ENCODE data around the gene NEIL1.
"Not testable (repeated sequence)": the region's sequence is repeated elsewhere in the genome, so short reads cannot be mapped to it uniquely, and the experiment has no call there.

NEIL1 gene, protein sequence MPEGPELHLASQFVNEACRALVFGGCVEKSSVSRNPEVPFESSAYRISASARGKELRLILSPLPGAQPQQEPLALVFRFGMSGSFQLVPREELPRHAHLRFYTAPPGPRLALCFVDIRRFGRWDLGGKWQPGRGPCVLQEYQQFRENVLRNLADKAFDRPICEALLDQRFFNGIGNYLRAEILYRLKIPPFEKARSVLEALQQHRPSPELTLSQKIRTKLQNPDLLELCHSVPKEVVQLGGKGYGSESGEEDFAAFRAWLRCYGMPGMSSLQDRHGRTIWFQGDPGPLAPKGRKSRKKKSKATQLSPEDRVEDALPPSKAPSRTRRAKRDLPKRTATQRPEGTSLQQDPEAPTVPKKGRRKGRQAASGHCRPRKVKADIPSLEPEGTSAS

DNA sequence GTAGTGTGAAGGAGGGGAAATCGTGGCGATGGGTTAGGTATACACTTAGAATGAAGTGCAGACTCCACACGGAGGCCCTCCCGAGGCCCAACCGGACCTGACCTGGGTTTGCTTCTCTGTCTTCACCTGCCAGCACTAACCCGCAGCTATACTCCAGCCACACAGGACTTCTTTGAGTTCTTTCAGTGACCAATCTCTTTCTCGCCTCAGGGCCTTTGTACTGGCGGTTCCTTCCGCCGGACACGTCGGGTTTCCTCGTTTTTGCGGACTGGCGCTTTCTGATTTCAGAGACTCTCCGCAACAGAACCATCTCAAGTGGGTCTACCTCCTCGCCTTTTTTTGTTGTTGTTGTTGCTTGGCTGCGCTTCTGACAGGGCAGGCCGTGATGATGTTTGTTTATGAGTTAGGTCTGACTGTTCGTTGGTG is at the start of gene NEIL1:
NEIL1 (plus strand) TSS at position 244 of the 426 bp plus-strand sequence. CDS start 1,867 bp downstream, outside the sequence.
- DNase-seq = no peak

DNA sequence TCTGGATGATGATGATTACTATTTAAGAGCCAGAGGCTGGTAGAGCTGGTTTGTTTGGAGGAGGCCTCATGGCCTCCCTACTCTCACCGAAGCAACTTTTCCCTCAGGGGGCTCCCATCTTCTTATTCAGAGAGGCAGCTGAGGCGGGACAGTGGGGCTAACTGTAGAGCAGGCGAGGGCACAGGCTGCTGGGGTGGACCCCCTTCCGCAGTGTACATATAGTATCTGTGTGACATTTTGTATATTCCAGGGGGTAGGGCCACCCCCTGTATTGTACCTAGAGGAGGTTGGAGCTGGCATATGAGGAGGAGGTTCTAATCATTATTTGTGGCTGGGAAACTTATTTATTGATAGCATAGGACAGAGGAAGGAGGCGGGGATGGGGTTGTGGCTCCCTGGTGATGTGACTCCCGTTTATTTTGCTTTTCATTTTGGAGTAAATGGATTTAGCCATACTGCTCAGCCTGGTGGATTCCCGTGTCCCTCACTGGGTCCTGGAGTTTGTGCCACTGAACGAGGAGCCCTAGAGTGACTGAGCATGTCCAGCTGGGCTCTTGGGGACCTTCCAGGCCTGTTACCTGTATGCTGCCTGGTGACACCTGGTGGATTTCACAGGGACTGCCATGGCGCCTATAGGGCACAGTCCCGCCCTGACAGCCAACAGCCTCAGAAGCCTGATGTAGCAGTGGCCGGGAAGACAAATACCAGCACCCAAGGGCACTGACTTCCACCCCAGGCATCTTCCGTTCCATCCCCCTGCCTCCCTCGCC is 48.1 kb upstream of the NEIL1 start:
- DNase-seq = not testable (repeated sequence)

DNA sequence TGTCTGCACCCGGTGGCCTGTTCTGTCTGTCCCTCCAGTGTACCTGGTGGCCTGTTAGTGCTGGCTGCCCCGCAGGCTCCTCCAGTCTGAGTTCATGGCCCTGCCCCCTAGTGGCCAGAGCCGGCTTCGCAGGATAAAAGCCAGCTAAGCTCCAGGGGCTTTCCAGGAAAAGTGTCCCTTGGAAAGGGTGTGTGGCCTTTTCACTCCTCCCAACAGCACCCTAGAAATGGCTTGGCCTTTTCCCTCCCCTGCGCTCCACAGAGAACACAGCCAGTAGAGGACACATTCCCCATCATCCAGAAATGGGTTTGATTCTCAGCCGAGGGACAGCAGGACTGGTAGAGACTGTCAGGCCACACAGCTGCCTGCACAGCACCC is 47.5 kb upstream of the NEIL1 start:
- DNase-seq = not testable (repeated sequence)

DNA sequence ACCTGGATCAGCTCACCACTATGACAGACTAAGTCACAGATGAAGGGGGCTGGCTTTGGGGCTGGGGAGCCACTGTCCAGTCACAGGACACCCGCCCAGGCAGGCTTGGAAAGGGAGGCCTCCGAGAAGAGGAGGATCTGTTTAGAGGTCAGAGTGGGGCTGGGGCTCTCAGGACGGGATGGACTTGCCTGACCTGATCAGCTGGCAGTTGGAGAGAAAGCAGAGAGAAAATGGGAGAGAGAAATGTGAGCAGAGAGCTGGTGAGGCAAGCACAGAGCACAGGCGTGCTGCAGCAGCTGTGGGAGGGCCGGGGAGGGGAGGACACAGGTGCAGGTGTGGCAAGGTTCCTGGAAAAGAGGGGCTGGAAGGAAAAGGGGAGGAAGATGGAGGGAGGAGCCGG is 46.8 kb upstream of the NEIL1 start:
- not testable (repeated sequence) for DNase-seq

DNA sequence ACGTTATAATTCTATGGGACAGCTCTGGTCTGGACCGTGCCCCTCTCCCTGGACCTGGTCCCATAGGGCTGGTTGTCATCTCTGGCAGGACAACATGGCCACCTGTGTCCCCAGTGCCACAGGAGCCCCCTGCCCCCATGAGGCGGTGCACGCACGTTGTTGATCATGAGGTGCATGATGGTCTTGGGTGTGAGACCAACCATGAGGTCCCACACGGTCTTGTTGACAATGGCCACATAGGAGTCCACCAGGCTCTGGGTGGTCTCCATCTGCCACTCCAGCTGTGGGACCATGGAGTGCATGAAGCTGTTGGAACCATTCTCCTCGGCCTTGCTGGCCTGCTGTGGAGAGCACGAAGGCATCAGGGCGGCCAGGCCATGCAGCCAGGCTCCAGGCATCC is 44.5 kb upstream of the NEIL1 start:
- DNase-seq = no peak

DNA sequence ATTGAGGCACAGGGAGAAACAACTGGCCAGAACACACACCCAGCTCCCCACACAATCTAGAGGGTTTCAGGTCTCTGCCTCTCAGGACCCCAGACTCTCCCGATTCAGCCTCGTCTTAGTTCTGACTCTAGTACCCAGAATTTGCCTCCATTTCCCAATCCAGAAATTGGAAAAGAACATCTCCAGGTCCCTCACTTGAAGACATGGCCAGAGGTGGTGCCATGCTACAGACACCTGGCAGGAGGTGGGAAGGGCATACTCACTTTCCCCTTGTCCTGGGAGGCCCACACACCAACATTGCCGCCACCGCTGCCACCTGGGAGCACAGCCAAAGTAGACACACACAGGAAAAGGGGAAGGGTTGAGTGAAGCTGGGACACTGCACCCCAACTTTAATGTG is 44.1 kb upstream of the NEIL1 start:
- DNase-seq = not testable (repeated sequence)

DNA sequence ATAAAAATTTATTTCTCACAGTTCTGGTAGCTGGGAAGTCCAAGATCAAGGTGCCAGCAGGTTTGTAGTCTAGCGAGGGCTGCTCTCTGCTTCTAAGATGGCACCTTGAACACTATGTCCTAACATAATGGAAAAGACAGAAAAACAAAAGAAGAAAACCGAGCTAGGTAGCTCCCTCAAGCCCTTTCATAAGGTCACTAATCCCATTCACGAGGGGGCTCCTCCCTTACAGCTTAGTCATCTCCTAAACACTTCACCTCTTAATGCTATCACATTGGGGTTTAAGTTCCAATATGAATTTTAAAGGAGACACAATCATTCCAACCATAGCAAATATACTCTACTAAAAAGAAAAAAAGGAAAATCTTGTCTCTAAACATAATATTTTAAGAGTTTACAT is 40.7 kb upstream of the NEIL1 start:
- DNase-seq = no peak

DNA sequence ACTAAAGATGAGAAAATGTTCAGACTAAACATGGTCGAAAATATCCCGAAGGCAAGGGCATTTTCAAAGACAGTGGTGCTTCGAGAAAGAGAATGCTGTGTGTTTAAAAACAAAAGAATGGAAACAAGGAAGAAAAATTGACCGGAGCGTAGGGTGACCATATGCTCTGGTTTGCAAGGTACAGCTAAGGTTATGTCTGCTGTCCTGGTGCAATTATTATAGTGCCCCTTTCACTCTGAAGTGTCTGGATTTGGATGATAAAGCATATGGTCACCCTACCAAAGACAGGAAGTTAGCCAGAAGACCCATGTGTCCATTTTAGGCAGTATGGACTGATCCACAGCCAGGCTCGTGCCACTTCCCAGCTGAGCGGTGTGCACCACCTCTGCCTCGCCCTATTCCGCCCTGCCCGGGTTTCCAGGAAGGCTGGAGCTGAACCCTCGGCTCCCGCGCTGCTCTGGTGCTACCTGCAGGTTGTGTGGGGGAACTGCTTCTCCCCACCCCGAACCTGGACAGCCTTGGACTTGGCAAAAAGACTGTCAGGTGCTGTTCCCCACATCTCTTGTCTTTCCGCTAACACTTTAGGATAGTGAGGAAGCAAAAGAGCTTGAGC is 39.0 kb upstream of the NEIL1 start:
- peak in 4 of 56 donors; percentile 4 to 12 (median 8) for DNase-seq

DNA sequence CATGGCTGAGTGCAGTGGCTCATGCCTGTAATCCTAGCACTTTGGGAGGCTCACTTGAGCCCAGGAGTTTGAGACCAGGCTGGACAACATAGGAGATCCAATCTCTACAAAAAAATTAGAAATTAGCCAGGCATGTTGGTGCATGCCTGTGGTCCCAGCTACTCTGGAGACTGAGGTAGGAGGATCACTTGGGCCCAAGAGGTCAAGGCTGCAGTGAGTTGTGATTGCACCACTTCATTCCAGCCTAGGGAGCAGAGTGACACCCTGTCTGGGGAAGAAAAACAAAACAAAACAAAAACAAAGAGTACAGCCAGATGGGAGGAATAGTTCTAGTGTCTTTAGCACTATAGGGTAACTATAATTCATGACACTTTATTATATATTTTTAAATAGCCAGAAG is 37.1 kb upstream of the NEIL1 start:
- DNase-seq = no peak

DNA sequence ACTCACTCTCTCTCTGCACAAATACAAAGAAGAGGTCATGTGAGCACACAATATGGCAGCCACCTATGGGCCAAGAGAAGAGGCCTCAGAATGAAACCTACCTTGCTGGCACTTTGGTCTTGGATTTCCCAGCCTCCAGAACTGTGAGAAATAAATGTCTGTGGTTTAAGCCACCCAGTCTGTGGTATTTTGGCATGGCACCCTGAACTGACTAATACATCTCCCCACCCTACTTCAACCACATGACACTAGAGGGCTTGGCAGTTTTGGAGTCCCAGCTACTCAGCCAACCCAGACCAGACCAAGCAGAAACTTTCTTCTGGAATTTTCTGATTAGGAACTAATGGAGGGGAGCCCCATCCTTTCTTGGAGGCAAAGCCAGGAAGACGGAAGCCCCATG is 34.3 kb upstream of the NEIL1 start:
- not testable (repeated sequence) for DNase-seq

DNA sequence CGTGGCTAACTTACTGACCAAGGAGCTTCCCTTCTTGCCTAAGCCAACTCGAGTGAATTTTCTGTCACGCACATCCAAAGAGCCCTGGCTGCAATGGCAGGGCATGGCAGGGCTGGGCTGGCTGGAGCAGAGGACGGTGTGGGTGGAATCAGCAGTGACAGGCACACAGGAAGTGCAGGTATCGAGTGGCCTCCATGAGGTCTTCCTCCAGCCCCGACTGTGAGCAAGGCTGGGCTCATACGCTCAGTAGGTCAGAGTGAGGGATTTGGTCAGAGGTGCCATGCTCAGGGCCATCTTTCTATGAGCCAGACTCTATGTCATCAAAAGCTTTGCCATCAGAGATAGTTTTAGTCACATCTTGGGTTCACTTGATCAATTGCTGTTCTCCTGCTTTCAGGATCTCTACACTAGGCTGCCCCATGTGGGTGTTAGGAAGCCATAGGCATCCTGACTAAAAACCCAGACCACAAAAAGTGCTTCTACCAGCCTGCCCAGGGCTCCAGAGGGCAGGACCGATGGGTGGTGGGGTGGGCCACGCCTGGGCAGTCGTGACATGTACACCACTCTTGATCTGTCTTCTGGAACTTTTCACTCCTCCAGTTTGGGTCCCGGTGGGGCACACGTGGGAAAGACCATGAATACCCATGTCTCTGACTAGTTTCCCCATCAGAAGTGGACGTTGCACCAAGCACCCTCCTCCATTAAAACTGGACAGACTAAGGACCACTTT is 33.6 kb upstream of the NEIL1 start:
- no peak for DNase-seq

DNA sequence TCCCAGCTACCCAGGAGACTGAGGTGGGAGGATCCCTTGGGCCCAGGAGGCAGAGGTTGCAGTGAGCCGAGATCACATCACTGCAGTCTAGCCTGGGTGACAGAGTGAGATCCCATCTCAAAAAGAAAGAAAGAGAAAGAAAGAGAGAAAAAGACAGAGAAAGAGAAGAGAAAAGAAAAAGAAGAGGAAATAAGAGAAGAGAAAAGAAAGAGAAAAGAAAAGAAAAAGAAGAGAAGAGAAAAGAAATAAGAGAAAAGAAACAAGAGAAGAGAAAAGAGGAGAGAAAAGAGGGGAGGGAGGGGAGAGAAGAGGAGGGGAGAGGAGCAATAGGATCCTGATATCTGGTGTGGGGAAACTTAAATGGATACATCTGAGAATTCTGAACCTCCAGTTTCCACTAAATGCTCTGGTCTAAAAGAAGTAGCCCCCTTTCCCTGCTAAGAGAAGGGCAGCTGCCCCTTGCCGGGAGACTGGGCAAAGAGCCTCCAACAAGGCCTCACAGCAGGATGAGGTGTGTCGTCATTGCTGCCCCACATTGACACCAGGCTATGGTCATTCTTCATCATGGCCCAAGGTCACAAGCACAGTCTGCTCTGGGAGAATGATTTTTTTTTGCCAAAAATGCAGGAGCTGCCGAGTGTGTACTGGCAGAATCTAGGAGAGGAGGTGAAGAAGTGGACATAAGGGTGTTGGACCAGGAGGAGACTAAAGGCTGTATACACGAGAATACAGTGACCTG is 32.1 kb upstream of the NEIL1 start:
- no peak for DNase-seq

DNA sequence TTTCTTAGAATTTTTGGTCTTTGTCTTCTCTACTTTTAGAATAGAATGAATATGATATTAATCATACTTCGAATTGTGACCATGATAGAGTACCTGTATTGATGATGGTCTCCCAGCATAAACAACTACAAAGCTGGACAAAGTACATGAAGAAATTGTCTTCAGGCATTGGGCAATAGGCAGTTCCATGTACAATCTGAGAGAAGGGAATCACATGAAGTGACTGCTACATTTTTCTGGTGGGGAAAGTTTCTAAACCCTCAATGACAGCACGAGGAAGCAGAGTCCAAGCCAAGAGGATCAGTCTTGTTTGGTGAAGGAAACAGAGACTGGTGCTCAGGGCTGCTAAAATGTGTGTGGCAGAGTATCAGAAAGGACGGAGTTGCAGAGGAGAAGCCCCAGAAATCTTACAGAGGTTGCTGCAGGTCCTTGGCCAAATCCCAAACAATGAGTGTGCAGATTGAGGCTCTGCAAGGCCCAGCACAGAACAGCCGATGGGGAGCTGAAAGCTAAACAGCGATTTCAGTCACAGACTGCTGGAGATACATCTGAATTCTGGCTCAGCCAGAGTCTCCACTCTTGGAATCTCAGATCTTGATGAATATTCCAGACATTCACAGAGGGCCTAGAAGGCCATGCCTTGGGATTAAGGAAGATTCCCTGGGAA is 27.5 kb upstream of the NEIL1 start:
- DNase-seq = not testable (repeated sequence)

DNA sequence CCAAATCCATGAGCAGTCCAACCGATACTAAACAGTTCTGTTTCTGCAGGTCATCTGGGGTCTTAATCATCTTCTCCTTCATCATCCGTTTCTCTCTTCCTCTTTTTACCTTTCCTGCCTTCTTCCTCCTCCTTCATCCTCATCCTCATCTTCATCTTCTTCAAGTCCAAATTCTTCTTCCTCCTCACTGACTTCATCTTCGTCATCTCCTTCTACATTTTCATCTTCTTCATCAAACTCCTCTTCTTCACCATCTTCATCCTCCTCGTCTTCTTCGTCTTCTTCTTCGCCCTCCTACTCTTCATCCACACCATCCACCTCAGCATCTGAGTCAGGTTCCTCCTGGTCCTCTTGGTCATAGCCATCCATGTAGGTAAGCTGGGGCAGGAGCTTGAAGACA is 25.1 kb upstream of the NEIL1 start:
- DNase-seq = no peak

DNA sequence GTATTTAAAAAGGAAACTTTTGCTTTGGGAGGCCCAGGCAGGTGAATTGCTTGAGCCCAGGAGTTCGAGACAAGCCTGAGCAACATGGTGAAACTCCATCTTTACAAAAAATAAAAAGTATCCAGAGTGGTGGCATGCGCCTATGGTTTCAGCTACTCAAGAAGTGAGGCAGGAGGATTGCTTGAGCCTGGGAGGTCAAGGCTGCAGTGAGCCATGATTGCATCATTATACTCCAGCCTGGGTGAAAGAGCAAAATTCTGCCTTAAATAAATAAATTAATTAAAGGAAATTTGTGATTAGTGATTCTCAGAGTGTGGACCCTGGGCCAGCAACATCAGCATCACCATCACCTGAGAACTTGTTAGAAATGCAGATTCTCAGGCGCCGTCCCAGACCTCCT is 20.9 kb upstream of the NEIL1 start:
- no peak for DNase-seq

DNA sequence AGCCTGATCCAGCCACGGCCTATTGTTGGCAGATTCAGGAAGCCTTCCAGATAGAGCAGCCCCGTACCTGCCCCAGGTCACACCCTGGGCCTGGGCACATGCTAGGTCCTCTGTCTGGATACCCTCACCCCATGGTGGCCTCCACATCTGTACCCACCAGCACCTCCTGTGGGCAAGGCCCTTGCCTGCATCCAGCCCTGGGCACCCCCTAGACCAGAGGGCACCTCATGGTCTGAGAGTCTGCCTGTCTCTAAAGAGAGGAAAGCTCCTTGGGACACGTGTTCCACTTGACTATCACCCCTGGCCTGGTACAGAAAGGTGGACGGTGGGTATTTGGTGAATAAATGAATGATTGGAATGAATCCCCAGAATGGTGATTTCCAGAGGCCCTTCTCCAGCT is 19.8 kb upstream of the NEIL1 start:
- no peak for DNase-seq

DNA sequence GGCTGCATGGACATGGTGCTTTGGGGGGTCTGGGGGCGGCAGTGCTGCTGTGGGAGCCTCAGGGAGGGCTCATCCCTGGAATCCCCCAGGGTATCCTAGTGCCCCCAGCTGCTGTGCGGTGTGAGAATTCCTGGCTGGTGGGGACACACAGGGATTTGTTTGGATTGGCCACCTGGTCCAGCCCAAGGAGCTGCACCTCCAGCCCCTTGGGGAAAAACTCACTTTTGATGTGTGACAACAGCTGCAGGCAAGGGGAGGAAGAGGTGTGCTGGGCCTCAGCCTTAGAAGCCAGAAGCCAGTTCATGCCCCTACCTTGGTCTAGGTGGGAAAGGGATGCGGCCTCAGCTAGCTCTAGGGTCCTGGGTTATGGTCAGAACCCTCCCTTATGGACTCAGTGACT is 19.3 kb upstream of the NEIL1 start:
- no peak for DNase-seq

DNA sequence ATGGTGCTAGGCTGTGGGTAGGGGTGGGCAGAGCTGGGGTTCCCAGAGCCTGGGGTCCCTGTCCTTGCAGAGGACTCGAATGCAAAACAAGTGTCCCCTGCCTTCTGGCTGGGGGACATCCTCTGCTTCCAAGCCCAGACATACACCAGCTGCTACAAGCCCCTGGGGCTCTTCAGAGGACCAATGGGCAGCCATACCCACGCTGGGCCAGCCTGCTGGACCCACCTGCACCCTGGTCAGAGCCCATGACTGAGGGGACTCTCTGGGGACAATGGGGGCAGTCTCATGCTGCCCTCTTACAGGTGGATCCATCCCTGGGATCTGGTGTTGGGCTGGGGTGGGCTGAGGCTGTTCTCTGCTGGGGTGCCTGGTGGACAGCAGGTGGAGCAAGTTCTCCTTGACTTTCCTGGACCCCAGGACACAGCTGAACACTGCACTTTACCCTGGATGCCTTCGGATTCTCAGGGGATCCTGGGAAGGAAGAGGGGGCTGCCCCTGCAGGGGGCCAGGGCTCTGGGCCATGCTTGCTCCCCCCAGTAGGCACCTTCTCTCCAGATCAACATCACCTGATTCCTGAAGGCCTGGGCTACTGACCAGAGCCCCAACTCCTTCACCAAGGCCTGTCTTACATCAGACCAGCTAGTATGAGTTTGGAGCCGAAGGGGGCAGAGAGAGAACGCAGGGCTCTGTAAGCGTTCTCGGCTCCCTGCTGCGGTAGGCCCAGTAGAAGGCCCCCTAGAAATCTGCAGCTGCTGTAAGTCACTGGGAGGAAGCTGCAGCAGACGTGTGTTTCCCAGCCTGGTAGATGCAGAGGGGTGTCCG is 18.1 kb upstream of the NEIL1 start:
- DNase-seq = no peak

DNA sequence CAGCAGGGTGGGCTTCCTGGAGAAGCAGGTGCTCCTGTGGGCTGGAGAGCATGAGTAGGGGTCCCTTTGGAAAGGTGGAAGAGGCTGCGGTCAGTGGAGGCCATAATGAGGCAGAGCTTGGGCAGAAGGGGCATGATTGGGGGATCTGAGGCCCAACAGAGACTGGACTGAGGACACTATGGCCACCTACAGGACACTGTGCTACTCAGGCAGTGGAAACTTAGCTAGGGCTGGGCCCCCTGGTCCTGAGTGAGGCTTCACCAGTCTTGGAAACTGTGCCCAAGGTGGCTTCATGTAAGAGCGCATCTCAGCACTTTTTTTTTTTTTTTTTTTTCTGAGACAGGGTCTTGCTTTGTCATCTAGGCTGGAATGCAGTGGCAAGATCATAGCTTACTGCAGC is 17.3 kb upstream of the NEIL1 start:
- no peak for DNase-seq
